Endodermal cell (in vitro differentiated cells): ENCODE measurements around the gene SLC1A7. TPM values are rescaled to one million over a fixed set of nuclear protein-coding genes. Genes with fewer than 3 reads are reported as not detected.
A peak's percentile ranks its signal among the peaks of the same experiment; 100 is the strongest.

Experiments used
- DNase-seq: peaks from one replicate; pipeline ENCODE4 v3.0.0-alpha.2; 2017
- H3K27ac ChIP-seq: 2 replicates; pipeline ENCODE4 v1.5.1; 2013; ENCODE audit warnings: mild to moderate bottlenecking, low read depth, low read length, moderate library complexity
- H3K27me3 ChIP-seq: 2 replicates; pipeline ENCODE4 v1.6.1; 2013; ENCODE audit warnings: mild to moderate bottlenecking, low read length, moderate library complexity; ENCODE audit not compliant: insufficient read depth, control insufficient read depth, poor library complexity, severe bottlenecking
- H3K36me3 ChIP-seq: 2 replicates; pipeline ENCODE4 v1.7.0; 2013; ENCODE audit warnings: mild to moderate bottlenecking, low read length, moderate library complexity; ENCODE audit not compliant: control insufficient read depth, insufficient read depth
- H3K4me1 ChIP-seq: one replicate; pipeline ENCODE4 v1.7.0; 2013; ENCODE audit warnings: low read length; ENCODE audit not compliant: control insufficient read depth, insufficient read depth
- H3K4me3 ChIP-seq: 2 replicates; pipeline ENCODE4 v1.5.1; 2013; ENCODE audit warnings: mild to moderate bottlenecking, low read length, moderate library complexity
- H3K9ac ChIP-seq: 2 replicates; pipeline ENCODE4 v1.6.1; 2013; ENCODE audit warnings: mild to moderate bottlenecking, low read length, moderate library complexity; ENCODE audit not compliant: poor library complexity, severe bottlenecking; ENCODE audit errors: extremely low read depth
- H3K9me3 ChIP-seq: 2 replicates; pipeline ENCODE4 v1.6.1; 2013; ENCODE audit warnings: mild to moderate bottlenecking, low read length, moderate library complexity; ENCODE audit not compliant: control insufficient read depth
- H3K27ac Mint-ChIP-seq: 2 replicates; pipeline ENCODE4 v1.8.0; 2020; ENCODE audit warnings: mixed read lengths
- H3K27me3 Mint-ChIP-seq: 2 replicates; pipeline ENCODE4 v1.8.0; 2021; ENCODE audit warnings: mild to moderate bottlenecking, mixed read lengths; ENCODE audit not compliant: insufficient read depth
- H3K36me3 Mint-ChIP-seq: 2 replicates; pipeline ENCODE4 v1.8.0; 2020; ENCODE audit warnings: low read depth, mixed read lengths
- H3K4me1 Mint-ChIP-seq: 2 replicates; pipeline ENCODE4 v1.8.0; 2020; ENCODE audit warnings: mixed read lengths
- H3K4me3 Mint-ChIP-seq: 2 replicates; pipeline ENCODE4 v1.8.0; 2020; ENCODE audit warnings: mild to moderate bottlenecking, moderate library complexity, mixed read lengths
- H3K9me3 Mint-ChIP-seq: 2 replicates; pipeline ENCODE4 v1.8.0; 2020; ENCODE audit warnings: mild to moderate bottlenecking, mixed read lengths
- WGBS, 2 experiments: methylation state at CpG; one replicate each; pipeline versions ENCODE4 v1.1.5 to v1.1.7; 2013; ENCODE audit warnings: missing lambda C conversion rate in 2 of 2, mixed read lengths in 1 of 2; ENCODE audit not compliant: insufficient coverage in 1 of 2, insufficient read length in 1 of 2; 5-methylcytosine and 5-hydroxymethylcytosine counted together
- long read RNA-seq, 4 experiments: library from polyadenylated mRNA in 2 of 4; library from RNA in 1 of 4; library from capped mRNA in 1 of 4; stranded (forward) in 3 of 4; unstranded in 1 of 4; transcript quantifications; one replicate each; pipeline ENCODE4 v2.0.0, GENCODE V29; 2020 to 2021; ENCODE audit warnings: inconsistent platforms in 1 of 4
- polyA plus RNA-seq, 2 experiments: library from polyadenylated mRNA; stranded (reverse); fragments of 50-300 nt; gene quantifications; one replicate each; pipeline ENCODE4 v1.2.3, GENCODE V29; 2013
- total RNA-seq, 2 donors: library from RNA; stranded (reverse); fragmentation: NEBNext Ultra II Directional in 1 of 2; extraction: Animal tissue kit (Norgen Biotek cat#: 25700) in 1 of 2; gene quantifications; 2 replicates in 1 of 2; 3 replicates in 1 of 2; pipeline ENCODE4 v1.2.1, GENCODE V29; 2021
- TF ChIP-seq, protein P1 (sequence below): fragments of 200-600 bp; sonication (generic); conservative IDR thresholded peaks from 2 replicates; pipeline ENCODE4 v1.5.0; 2021; ENCODE audit warnings: antibody characterized with exemption, mild to moderate bottlenecking

Gene SLC1A7
- 1 to 10 TPM; 1.7 to 2.3 TPM for total RNA-seq
- polyA plus RNA-seq (2013, experiment 1 of 2): not detected
- polyA plus RNA-seq (2013, experiment 2 of 2): 0.12 TPM
- long read RNA-seq, experiment 1, partial matches to known transcripts: 1 of 1 reads
- long read RNA-seq, experiment 1, other reads (novel, unspliced or antisense): 0 of 1 reads
- long read RNA-seq, experiment 2, partial matches to known transcripts: 0 of 2 reads
- long read RNA-seq, experiment 2, other reads (novel, unspliced or antisense): 2 of 2 reads
- long read RNA-seq, experiment 3, partial matches to known transcripts: 5 of 13 reads
- long read RNA-seq, experiment 3, other reads (novel, unspliced or antisense): 7 of 13 reads
- long read RNA-seq, experiment 4, partial matches to known transcripts: 0 of 2 reads
- long read RNA-seq, experiment 4, other reads (novel, unspliced or antisense): 2 of 2 reads

DNA sequence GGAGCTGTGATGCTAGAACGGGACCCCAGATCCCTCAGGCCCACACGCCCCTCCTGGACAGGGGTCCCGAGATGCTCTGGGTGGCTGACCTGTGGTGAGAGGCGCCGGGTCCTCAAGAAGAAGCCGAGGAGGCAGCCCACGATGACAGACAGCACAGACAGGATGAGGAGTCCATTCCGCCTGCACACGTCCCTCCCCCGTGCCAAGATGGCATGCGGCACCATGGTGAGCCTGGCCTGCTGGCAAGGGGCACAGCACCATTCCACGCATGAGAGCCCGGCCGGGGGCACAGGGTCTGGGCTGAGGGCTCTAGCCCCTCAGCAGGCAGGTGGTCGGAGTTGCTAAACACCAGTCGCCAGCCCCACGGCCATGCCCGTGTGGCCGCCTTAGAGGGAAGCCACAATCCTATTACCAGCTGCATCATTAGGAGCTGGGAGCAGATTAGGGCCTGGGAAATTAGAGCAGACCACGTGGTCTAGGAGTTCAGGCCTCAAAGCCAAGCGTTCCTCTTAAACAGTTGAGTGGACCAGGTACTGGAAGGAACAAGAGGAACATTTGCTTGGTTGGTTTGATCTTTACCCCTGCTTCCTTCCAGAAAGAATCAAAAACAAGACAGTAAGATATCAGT, at the start of gene SLC1A7:
SLC1A7 (minus strand) TSS at position 413 of the 628 bp plus-strand sequence; CDS start at position 224, 189 bp downstream.
- Histone ChIP-seq H3K27me3 (no peaks in the 10 kb centered on the region), H3K36me3 (no peaks in the 10 kb centered on the region), H3K9ac (no peak within 1 kb of the TSS), H3K9me3 (peaks cover 8% of the 10 kb centered on the region), H3K4me3 (no peak within 1 kb of the TSS), H3K4me1 (peaks cover 17% of the 10 kb centered on the region), H3K27ac (no peak within 1 kb of the TSS)
- peaks cover 13% of the 10 kb centered on the region for H3K9me3 Mint-ChIP-seq
- WGBS, 2 experiments: 89 to 93% methylated on average over 11 to 21 of the region's 21 CpGs
- H3K27ac Mint-ChIP-seq: no peak within 1 kb of the TSS
- H3K36me3 Mint-ChIP-seq: peaks cover 2% of the 10 kb centered on the region
- peaks cover 1% of the 10 kb centered on the region for H3K27me3 Mint-ChIP-seq
- TF ChIP-seq, protein P1, sequence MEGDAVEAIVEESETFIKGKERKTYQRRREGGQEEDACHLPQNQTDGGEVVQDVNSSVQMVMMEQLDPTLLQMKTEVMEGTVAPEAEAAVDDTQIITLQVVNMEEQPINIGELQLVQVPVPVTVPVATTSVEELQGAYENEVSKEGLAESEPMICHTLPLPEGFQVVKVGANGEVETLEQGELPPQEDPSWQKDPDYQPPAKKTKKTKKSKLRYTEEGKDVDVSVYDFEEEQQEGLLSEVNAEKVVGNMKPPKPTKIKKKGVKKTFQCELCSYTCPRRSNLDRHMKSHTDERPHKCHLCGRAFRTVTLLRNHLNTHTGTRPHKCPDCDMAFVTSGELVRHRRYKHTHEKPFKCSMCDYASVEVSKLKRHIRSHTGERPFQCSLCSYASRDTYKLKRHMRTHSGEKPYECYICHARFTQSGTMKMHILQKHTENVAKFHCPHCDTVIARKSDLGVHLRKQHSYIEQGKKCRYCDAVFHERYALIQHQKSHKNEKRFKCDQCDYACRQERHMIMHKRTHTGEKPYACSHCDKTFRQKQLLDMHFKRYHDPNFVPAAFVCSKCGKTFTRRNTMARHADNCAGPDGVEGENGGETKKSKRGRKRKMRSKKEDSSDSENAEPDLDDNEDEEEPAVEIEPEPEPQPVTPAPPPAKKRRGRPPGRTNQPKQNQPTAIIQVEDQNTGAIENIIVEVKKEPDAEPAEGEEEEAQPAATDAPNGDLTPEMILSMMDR: no peak
- no peak for DNase-seq
- H3K4me1 Mint-ChIP-seq: peaks cover 44% of the 10 kb centered on the region
- H3K4me3 Mint-ChIP-seq: no peak within 1 kb of the TSS

DNA sequence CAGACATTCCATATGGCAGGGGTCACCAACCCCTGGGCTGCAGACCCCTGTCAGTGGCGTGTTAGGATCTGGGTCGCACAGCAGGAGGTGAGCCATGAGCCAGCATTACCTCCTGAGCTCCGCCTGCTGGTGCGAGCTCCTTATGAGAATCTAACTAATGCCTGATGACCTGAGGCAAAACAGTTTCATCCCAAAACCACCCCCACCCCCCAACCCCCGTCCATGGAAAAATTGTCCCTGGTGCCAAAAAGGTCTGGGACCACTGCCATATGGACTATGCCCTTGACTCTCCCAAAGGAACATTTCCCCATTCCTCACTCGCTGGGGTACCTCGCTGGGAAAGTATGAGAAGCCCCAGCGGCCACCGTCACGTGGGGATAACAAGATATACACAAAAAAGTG, 47.8 kb upstream of the SLC1A7 start:
- peak; percentile 73 for DNase-seq
- H3K9ac ChIP-seq: no peak overlapping the region

DNA sequence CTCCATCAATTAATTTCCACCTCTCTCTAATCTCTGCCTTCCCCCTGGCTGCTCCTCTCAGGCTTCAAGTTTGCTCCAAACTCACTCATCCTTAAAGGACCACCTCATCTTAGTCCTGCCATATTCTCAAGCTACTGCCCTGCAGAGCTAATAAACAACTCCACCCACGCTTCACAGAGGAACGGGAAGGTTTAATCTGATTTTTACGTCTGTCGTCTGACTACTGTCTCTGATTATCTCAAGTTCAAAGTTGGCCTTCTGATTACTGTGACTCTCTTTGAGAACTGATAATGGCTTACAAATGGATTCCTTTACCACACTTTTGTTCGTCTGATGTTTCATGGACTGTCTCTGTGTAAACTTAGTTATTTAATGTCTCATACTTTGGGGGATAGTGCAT, 46.6 kb upstream of the SLC1A7 start:
- Histone ChIP-seq H3K9ac (no peak overlapping the region), H3K4me1 (peaks cover 7% of the 10 kb centered on the region), H3K9me3 (no peaks in the 10 kb centered on the region), H3K36me3 (no peaks in the 10 kb centered on the region), H3K27me3 (no peaks in the 10 kb centered on the region), H3K27ac (no peak overlapping the region), H3K4me3 (no peak overlapping the region)
- Mint-ChIP-seq H3K4me3 (no peak overlapping the region), H3K27ac (peak overlapping the region; percentile 76), H3K27me3 (no peaks in the 10 kb centered on the region), H3K9me3 (no peaks in the 10 kb centered on the region), H3K36me3 (no peaks in the 10 kb centered on the region), H3K4me1 (peaks cover 29% of the 10 kb centered on the region)
- 59 to 83% methylated on average over 1 to 5 of the region's 5 CpGs for WGBS, 2 experiments
- TF ChIP-seq, protein P1: no peak
- DNase-seq: no peak

More for the DNA sequence above, 47.8 kb upstream of the SLC1A7 start:
- H3K27me3 ChIP-seq: no peaks in the 10 kb centered on the region
- WGBS, 2 experiments: 82 to 89% methylated on average over 9 to 10 of the region's 10 CpGs
- H3K4me1 ChIP-seq: peaks cover 7% of the 10 kb centered on the region
- no peak overlapping the region for H3K4me3 ChIP-seq
- TF ChIP-seq, protein P1: peak; percentile 61
- no peak overlapping the region for H3K27ac ChIP-seq
- no peaks in the 10 kb centered on the region for H3K36me3 ChIP-seq
- H3K27me3 Mint-ChIP-seq: peaks cover 2% of the 10 kb centered on the region
- no peak overlapping the region for H3K4me3 Mint-ChIP-seq
- H3K9me3 ChIP-seq: no peaks in the 10 kb centered on the region
- no peaks in the 10 kb centered on the region for H3K36me3 Mint-ChIP-seq
- H3K4me1 Mint-ChIP-seq: peaks cover 29% of the 10 kb centered on the region
- no peaks in the 10 kb centered on the region for H3K9me3 Mint-ChIP-seq
- H3K27ac Mint-ChIP-seq: peak overlapping the region; percentile 14
